ENCODE measurements around the gene ADCYAP1R1. TPM values are rescaled to one million over a fixed set of nuclear protein-coding genes. Genes with fewer than 3 reads are reported as not detected.

ADCYAP1R1 gene
- total RNA-seq, 2 donors from 2014 or later = 0.86 to 3.1 TPM

GRCh38 chr7:31069860-31070555 lies 17.9 kb downstream of the ADCYAP1R1 start:
- no peak overlapping the region for H3K27ac ChIP-seq

GRCh38 chr7:31070991-31071644 lies 19.0 kb downstream of the ADCYAP1R1 start:
- Histone ChIP-seq H3K4me1 (peaks cover 0 to 3% of the 10 kb centered on the region in 2 donors), H3K27me3 (no peaks in the 10 kb centered on the region), H3K36me3 (no peaks in the 10 kb centered on the region), H3K9me3 (no peaks in the 10 kb centered on the region), H3K27ac (peak overlapping the region; percentile 22 to 26), H3K4me3 (no peak overlapping the region)
- no peak for DNase-seq (ENCODE audit: low spot score)
- TF ChIP-seq CTCF (IDR thresholded peaks at IDR 0.05) = no peak

More at GRCh38 chr7:31069860-31070555, 17.9 kb downstream of the ADCYAP1R1 start:
- no peaks in the 10 kb centered on the region for H3K36me3 ChIP-seq
- H3K9me3 ChIP-seq = no peaks in the 10 kb centered on the region
- no peak overlapping the region for H3K4me3 ChIP-seq
- peaks cover 0 to 3% of the 10 kb centered on the region in 2 donors for H3K4me1 ChIP-seq
- no peak for DNase-seq (ENCODE audit: low spot score)
- H3K27me3 ChIP-seq = no peaks in the 10 kb centered on the region
- TF ChIP-seq CTCF (IDR thresholded peaks at IDR 0.05) = no peak

- Histone ChIP-seq H3K9me3 (no peaks in the 10 kb centered on the region), H3K27me3 (no peaks in the 10 kb centered on the region), H3K4me1 (peaks cover 0 to 3% of the 10 kb centered on the region in 2 donors), H3K4me3 (no peak overlapping the region), H3K27ac (peak overlapping the region; percentile 22 to 26), H3K36me3 (no peaks in the 10 kb centered on the region)
- no peak for DNase-seq (ENCODE audit: low spot score)
- TF ChIP-seq CTCF (IDR thresholded peaks at IDR 0.05) = no peak
These were observed 19.5 kb downstream of the ADCYAP1R1 start for GRCh38 chr7:31071645-31072029.

GRCh38 chr7:31073326-31074119 lies 21.4 kb downstream of the ADCYAP1R1 start:
- H3K36me3 ChIP-seq = no peaks in the 10 kb centered on the region
- peak overlapping the region in 1 of 2 donors; percentile 26 for H3K27ac ChIP-seq
- no peak overlapping the region for H3K4me3 ChIP-seq
- H3K27me3 ChIP-seq = no peaks in the 10 kb centered on the region
- H3K9me3 ChIP-seq = no peaks in the 10 kb centered on the region
- H3K4me1 ChIP-seq = peaks cover 0 to 3% of the 10 kb centered on the region in 2 donors
- no peak for TF ChIP-seq CTCF (IDR thresholded peaks at IDR 0.05)
- DNase-seq (ENCODE audit: low spot score) = no peak

GRCh38 chr7:31074120-31074383 lies 21.9 kb downstream of the ADCYAP1R1 start:
- TF ChIP-seq CTCF (IDR thresholded peaks at IDR 0.05) = no peak
- peak overlapping the region in 1 of 2 donors; percentile 26 for H3K27ac ChIP-seq
- no peak for DNase-seq (ENCODE audit: low spot score)
- H3K4me3 ChIP-seq = no peak overlapping the region
- H3K4me1 ChIP-seq = peaks cover 0 to 3% of the 10 kb centered on the region in 2 donors
- H3K9me3 ChIP-seq = no peaks in the 10 kb centered on the region
- no peaks in the 10 kb centered on the region for H3K27me3 ChIP-seq
- no peaks in the 10 kb centered on the region for H3K36me3 ChIP-seq

All from right atrium auricular region (tissue), 2 donors.